ENCODE measurements around the gene ATP10D. TPM values are rescaled to one million over a fixed set of nuclear protein-coding genes. Genes with fewer than 3 reads are reported as not detected.

ATP10D gene
- total and polyA plus RNA-seq, 4 donors: 13.0 to 52.8 (median 21.5) TPM

- Histone ChIP-seq H3K36me3 (ENCODE audit: control insufficient read depth, insufficient read depth, low read length) (peaks cover 2% of the 10 kb centered on the region), H3K27ac (ENCODE audit: low read depth, low read length) (no peak overlapping the region), H3K4me1 (ENCODE audit: control insufficient read depth, insufficient read depth, low read length) (no peaks in the 10 kb centered on the region), H3K27me3 (ENCODE audit: control insufficient read depth, insufficient read depth, low read length) (no peaks in the 10 kb centered on the region), H3K9me3 (ENCODE audit: control insufficient read depth, insufficient read depth, low read length) (peaks cover 2% of the 10 kb centered on the region), H3K4me3 (ENCODE audit: low read depth, low read length) (no peak overlapping the region)
- WGBS (ENCODE audit: insufficient coverage): 69% methylated on average over 2 of the region's 2 CpGs
- no peak for DNase-seq (ENCODE audit: low read depth in 4 of 6, low spot score in 6 of 6)
These were observed 46.3 kb downstream of the ATP10D start for GRCh38 chr4:47531241-47531953.

- H3K27ac ChIP-seq (ENCODE audit: low read depth, low read length): no peak overlapping the region
- no peak overlapping the region for H3K4me3 ChIP-seq (ENCODE audit: low read depth, low read length)
These were observed 46.9 kb downstream of the ATP10D start for GRCh38 chr4:47531954-47532321.

GRCh38 chr4:47532658-47533057 is 47.6 kb downstream of the ATP10D start:
- no peak for DNase-seq (ENCODE audit: low read depth in 4 of 6, low spot score in 6 of 6)
- Histone ChIP-seq H3K9me3 (ENCODE audit: control insufficient read depth, insufficient read depth, low read length) (peaks cover 2% of the 10 kb centered on the region), H3K27ac (ENCODE audit: low read depth, low read length) (no peak overlapping the region), H3K4me1 (ENCODE audit: control insufficient read depth, insufficient read depth, low read length) (no peaks in the 10 kb centered on the region), H3K4me3 (ENCODE audit: low read depth, low read length) (no peak overlapping the region), H3K36me3 (ENCODE audit: control insufficient read depth, insufficient read depth, low read length) (peaks cover 2% of the 10 kb centered on the region), H3K27me3 (ENCODE audit: control insufficient read depth, insufficient read depth, low read length) (no peaks in the 10 kb centered on the region)
- 75% methylated on average over 1 of the region's 4 CpGs for WGBS (ENCODE audit: insufficient coverage)

More at GRCh38 chr4:47531954-47532321, 46.9 kb downstream of the ATP10D start:
- peaks cover 2% of the 10 kb centered on the region for H3K36me3 ChIP-seq (ENCODE audit: control insufficient read depth, insufficient read depth, low read length)
- DNase-seq (ENCODE audit: low read depth in 4 of 6, low spot score in 6 of 6): peak in 1 of 6 donors; percentile 6
- H3K4me1 ChIP-seq (ENCODE audit: control insufficient read depth, insufficient read depth, low read length): no peaks in the 10 kb centered on the region
- peaks cover 2% of the 10 kb centered on the region for H3K9me3 ChIP-seq (ENCODE audit: control insufficient read depth, insufficient read depth, low read length)
- H3K27me3 ChIP-seq (ENCODE audit: control insufficient read depth, insufficient read depth, low read length): no peaks in the 10 kb centered on the region
- 43% methylated on average over 1 of the region's 2 CpGs for WGBS (ENCODE audit: insufficient coverage)

- no peaks in the 10 kb centered on the region for H3K27me3 ChIP-seq (ENCODE audit: control insufficient read depth, insufficient read depth, low read length)
- peaks cover 2% of the 10 kb centered on the region for H3K9me3 ChIP-seq (ENCODE audit: control insufficient read depth, insufficient read depth, low read length)
- no peak overlapping the region for H3K27ac ChIP-seq (ENCODE audit: low read depth, low read length)
- peaks cover 2% of the 10 kb centered on the region for H3K36me3 ChIP-seq (ENCODE audit: control insufficient read depth, insufficient read depth, low read length)
- H3K4me3 ChIP-seq (ENCODE audit: low read depth, low read length): no peak overlapping the region
- no CpG with 5 or more reads among the region's 4 CpGs for WGBS (ENCODE audit: insufficient coverage)
- H3K4me1 ChIP-seq (ENCODE audit: control insufficient read depth, insufficient read depth, low read length): no peaks in the 10 kb centered on the region
- no peak for DNase-seq (ENCODE audit: low read depth in 4 of 6, low spot score in 6 of 6)
These were observed 48.7 kb downstream of the ATP10D start for GRCh38 chr4:47533689-47534347.

GRCh38 chr4:47534772-47535171 is 49.7 kb downstream of the ATP10D start:
- no peak overlapping the region for H3K27ac ChIP-seq (ENCODE audit: low read depth, low read length)
- peaks cover 2% of the 10 kb centered on the region for H3K36me3 ChIP-seq (ENCODE audit: control insufficient read depth, insufficient read depth, low read length)
- no peak for DNase-seq (ENCODE audit: low read depth in 4 of 6, low spot score in 6 of 6)
- no peak overlapping the region for H3K4me3 ChIP-seq (ENCODE audit: low read depth, low read length)
- H3K4me1 ChIP-seq (ENCODE audit: control insufficient read depth, insufficient read depth, low read length): no peaks in the 10 kb centered on the region
- peaks cover 2% of the 10 kb centered on the region for H3K9me3 ChIP-seq (ENCODE audit: control insufficient read depth, insufficient read depth, low read length)
- no CpG with 5 or more reads among the region's 1 CpG for WGBS (ENCODE audit: insufficient coverage)
- H3K27me3 ChIP-seq (ENCODE audit: control insufficient read depth, insufficient read depth, low read length): no peaks in the 10 kb centered on the region

- Histone ChIP-seq H3K4me3 (ENCODE audit: low read depth, low read length) (no peak overlapping the region), H3K36me3 (ENCODE audit: control insufficient read depth, insufficient read depth, low read length) (no peaks in the 10 kb centered on the region), H3K27me3 (ENCODE audit: control insufficient read depth, insufficient read depth, low read length) (no peaks in the 10 kb centered on the region), H3K9me3 (ENCODE audit: control insufficient read depth, insufficient read depth, low read length) (peaks cover 2% of the 10 kb centered on the region), H3K4me1 (ENCODE audit: control insufficient read depth, insufficient read depth, low read length) (no peaks in the 10 kb centered on the region), H3K27ac (ENCODE audit: low read depth, low read length) (no peak overlapping the region)
- no peak for DNase-seq (ENCODE audit: low read depth in 4 of 6, low spot score in 6 of 6)
- no CpG with 5 or more reads among the region's 5 CpGs for WGBS (ENCODE audit: insufficient coverage)
These were observed 50.6 kb downstream of the ATP10D start for GRCh38 chr4:47535567-47536147.

- 0% methylated on average over 1 of the region's 1 CpG for WGBS (ENCODE audit: insufficient coverage)
- Histone ChIP-seq H3K4me3 (ENCODE audit: low read depth, low read length) (no peak overlapping the region), H3K27me3 (ENCODE audit: control insufficient read depth, insufficient read depth, low read length) (no peaks in the 10 kb centered on the region), H3K27ac (ENCODE audit: low read depth, low read length) (no peak overlapping the region), H3K9me3 (ENCODE audit: control insufficient read depth, insufficient read depth, low read length) (peaks cover 2% of the 10 kb centered on the region), H3K4me1 (ENCODE audit: control insufficient read depth, insufficient read depth, low read length) (no peaks in the 10 kb centered on the region), H3K36me3 (ENCODE audit: control insufficient read depth, insufficient read depth, low read length) (no peaks in the 10 kb centered on the region)
- DNase-seq (ENCODE audit: low read depth in 4 of 6, low spot score in 6 of 6): no peak
These were observed 51.9 kb downstream of the ATP10D start for GRCh38 chr4:47536966-47537365.

GRCh38 chr4:47538111-47538824 is 53.2 kb downstream of the ATP10D start:
- H3K27ac ChIP-seq (ENCODE audit: low read depth, low read length): no peak overlapping the region
- H3K4me3 ChIP-seq (ENCODE audit: low read depth, low read length): no peak overlapping the region
- H3K9me3 ChIP-seq (ENCODE audit: control insufficient read depth, insufficient read depth, low read length): peaks cover 2% of the 10 kb centered on the region
- DNase-seq (ENCODE audit: low read depth in 4 of 6, low spot score in 6 of 6): peak in 1 of 6 donors; percentile 6
- H3K27me3 ChIP-seq (ENCODE audit: control insufficient read depth, insufficient read depth, low read length): no peaks in the 10 kb centered on the region
- no peaks in the 10 kb centered on the region for H3K36me3 ChIP-seq (ENCODE audit: control insufficient read depth, insufficient read depth, low read length)
- no peaks in the 10 kb centered on the region for H3K4me1 ChIP-seq (ENCODE audit: control insufficient read depth, insufficient read depth, low read length)
- WGBS (ENCODE audit: insufficient coverage): 73% methylated on average over 1 of the region's 3 CpGs

- H3K36me3 ChIP-seq (ENCODE audit: control insufficient read depth, insufficient read depth, low read length): no peaks in the 10 kb centered on the region
- H3K4me1 ChIP-seq (ENCODE audit: control insufficient read depth, insufficient read depth, low read length): no peaks in the 10 kb centered on the region
- H3K27me3 ChIP-seq (ENCODE audit: control insufficient read depth, insufficient read depth, low read length): no peaks in the 10 kb centered on the region
- WGBS (ENCODE audit: insufficient coverage): 82% methylated on average over 2 of the region's 2 CpGs
- H3K4me3 ChIP-seq (ENCODE audit: low read depth, low read length): no peak overlapping the region
- H3K27ac ChIP-seq (ENCODE audit: low read depth, low read length): no peak overlapping the region
- peaks cover 2% of the 10 kb centered on the region for H3K9me3 ChIP-seq (ENCODE audit: control insufficient read depth, insufficient read depth, low read length)
- no peak for DNase-seq (ENCODE audit: low read depth in 4 of 6, low spot score in 6 of 6)
These were observed 53.7 kb downstream of the ATP10D start for GRCh38 chr4:47538825-47539154.

Data from spinal cord (tissue), 10 donors.